Measurements from ENCODE around the gene PHRF1. TPM values are rescaled to one million over a fixed set of nuclear protein-coding genes. Genes with fewer than 3 reads are reported as not detected.

PHRF1 gene
- total and polyA plus RNA-seq, 2 of the 4 experiments (the other 2 are of a cell fraction), result 10.9 to 17.5 TPM

- Histone ChIP-seq H3K27me3 (ENCODE audit: control insufficient read depth, insufficient read depth, low read length) (no peaks in the 10 kb centered on the region), H3K18ac (ENCODE audit: low read depth, low read length) (no peak overlapping the region), H3K23ac (ENCODE audit: low read depth, low read length) (no peak overlapping the region), H3K14ac (replicated peaks; ENCODE audit: low read depth, low read length) (no peak overlapping the region), H2BK20ac (ENCODE audit: low read depth, low read length) (no peak overlapping the region), H3K79me1 (ENCODE audit: low read depth in 1 of 2, low read length in 2 of 2) (no peaks in the 10 kb centered on the region), H4K5ac (ENCODE audit: low read depth, low read length) (no peak overlapping the region), H2BK5ac (ENCODE audit: low read depth, low read length, poor library complexity, severe bottlenecking) (no peak overlapping the region), H3K4me1 (ENCODE audit: control insufficient read depth, insufficient read depth, low read length) (no peaks in the 10 kb centered on the region), H4K8ac (ENCODE audit: low read depth in 2 of 2, low read length in 2 of 2) (no peak overlapping the region), H3K9me1 (ENCODE audit: insufficient read depth, low read length) (no peaks in the 10 kb centered on the region), H2AFZ (replicated peaks; ENCODE audit: low read length, poor library complexity) (no peak overlapping the region), H3K9me3 (ENCODE audit: control insufficient read depth, insufficient read depth, low read length) (no peaks in the 10 kb centered on the region), H3K4ac (ENCODE audit: low read depth, low read length) (no peak overlapping the region), H4K20me1 (ENCODE audit: insufficient read depth, low read length) (no peaks in the 10 kb centered on the region), H3K4me2 (ENCODE audit: low read depth, low read length) (no peak overlapping the region), H3K27ac (ENCODE audit: insufficient read depth, low read length) (no peak overlapping the region), H2BK15ac (ENCODE audit: low read depth, low read length) (no peak overlapping the region), H3K56ac (ENCODE audit: extremely low read depth, insufficient read depth, low read length) (no peak overlapping the region), H4K91ac (ENCODE audit: insufficient read depth, low read depth, low read length) (no peak overlapping the region), H2AK9ac (replicated peaks; ENCODE audit: low read depth, low read length, poor library complexity) (no peak overlapping the region), H2AK5ac (ENCODE audit: low read depth, low read length) (no peak overlapping the region), H3K36me3 (ENCODE audit: control insufficient read depth, insufficient read depth, low read length) (peaks cover 1% of the 10 kb centered on the region; the same call in 1 of the 2 replicates), H2BK120ac (ENCODE audit: low read depth, low read length) (no peak overlapping the region), H3K9ac (ENCODE audit: low read depth, low read length) (no peak overlapping the region), H3K4me3 (ENCODE audit: insufficient read depth, low read depth, low read length) (no peak overlapping the region)
- POLR2A ChIA-PET (ENCODE audit: unreplicated experiment), result no interaction called here
- dilution Hi-C loops (cut with HindIII; ENCODE audit: low sequenced_read_pairs, unreplicated experiment), result no loop called here
- CTCF ChIA-PET, result no interaction called here
- no TSS peak for BruUV-seq (replicated peaks)
- no peak for TF ChIP-seq MXI1 (IDR thresholded peaks at IDR 0.05; ENCODE audit: borderline replicate concordance, low read depth, low read length)
- no peak for TF ChIP-seq POLR2A (IDR thresholded peaks at IDR 0.05; ENCODE audit: low read depth, low read length)
- in situ Hi-C loops (cut with MboI; ENCODE audit: low sequenced_read_pairs), result no loop called here
- ATAC-seq (ENCODE audit: low read depth), result no peak
- WGBS, 2 experiments (ENCODE audit: extremely low coverage in 2 of 2, insufficient read length in 1 of 2), result 86% methylated on average over 11 of the region's 11 CpGs; no CpG with 5 or more reads in 1 of the 2 experiments
- DNase-seq, result no peak
- intact Hi-C loops (cut with micrococcal nuclease), result no loop called here
Measured at GRCh38 chr11:545171-545570, 31.1 kb upstream of the PHRF1 start.

Measured in IMR-90 (cell line).